HepG2 (cell line): Measurements from ENCODE around the gene ICE2. TPM values are rescaled to one million over a fixed set of nuclear protein-coding genes. Genes with fewer than 3 reads are reported as not detected.

Experiments
- ATF3 ChIP-seq: sonication (generic); formaldehyde crosslinking; IDR thresholded peaks from 2 replicates; pipeline ENCODE4 v1.4.0; 2020; ENCODE audit warnings: missing genetic modification reagents
- BRCA1 ChIP-seq: sonication (generic); formaldehyde crosslinking; IDR thresholded peaks from 2 replicates; pipeline ENCODE4 v1.4.0; 2020; ENCODE audit warnings: missing genetic modification reagents
- MED13 ChIP-seq: sonication (generic); formaldehyde crosslinking; IDR thresholded peaks from 2 replicates; pipeline ENCODE4 v1.5.0; 2020; ENCODE audit warnings: missing genetic modification reagents
- MLLT10 ChIP-seq: sonication (generic); formaldehyde crosslinking; IDR thresholded peaks from 2 replicates; pipeline ENCODE4 v1.4.0; 2020; ENCODE audit warnings: missing genetic modification reagents
- PAXIP1 ChIP-seq: sonication (generic); formaldehyde crosslinking; conservative IDR thresholded peaks from 2 replicates; pipeline ENCODE4 v1.4.0; 2020; ENCODE audit warnings: mild to moderate bottlenecking, missing genetic modification reagents, moderate library complexity
- PCBP2 ChIP-seq: fragments of 200-400 bp; formaldehyde crosslinking; optimal IDR thresholded peaks from 2 replicates; pipeline ENCODE3; 2018; ENCODE audit warnings: low read length, low read depth; ENCODE audit not compliant: poor library complexity, severe bottlenecking
- SOX13 ChIP-seq, 3 experiments: fragments of 450-650 bp in 1 of 3; sonication (generic) in 1 of 3; formaldehyde crosslinking in 1 of 3; IDR thresholded peaks in 2 of 3; conservative IDR thresholded peaks in 1 of 3; 2 replicates each; pipeline versions ENCODE4 v1.5.0 to v1.6.1; 2016 to 2020; ENCODE audit warnings: antibody characterized with exemption in 1 of 3, mild to moderate bottlenecking in 1 of 3, missing compliant biosample characterization in 1 of 3, missing genetic modification reagents in 1 of 3, moderate library complexity in 1 of 3
- SOX6 ChIP-seq, 2 experiments: fragments of 450-650 bp in 1 of 2; sonication (generic) in 1 of 2; formaldehyde crosslinking in 1 of 2; IDR thresholded peaks; 2 replicates each; pipeline versions ENCODE4 v1.4.0 to v1.6.1; 2017 to 2020; ENCODE audit warnings: antibody characterized with exemption in 1 of 2, mild to moderate bottlenecking in 1 of 2, missing genetic modification reagents in 1 of 2
- SYNCRIP ChIP-seq: fragments of 200-400 bp; formaldehyde crosslinking; IDR thresholded peaks from 2 replicates; pipeline ENCODE4 v1.6.1; 2018; ENCODE audit warnings: mild to moderate bottlenecking, low read depth, low read length; ENCODE audit not compliant: insufficient read depth
- TFE3 ChIP-seq: IDR thresholded peaks from 2 replicates; pipeline ENCODE4 v1.6.1; 2016
- ZBTB14 ChIP-seq: sonication (generic); formaldehyde crosslinking; IDR thresholded peaks from 2 replicates; pipeline ENCODE4 v1.4.0; 2020; ENCODE audit warnings: missing genetic modification reagents
- ZFP82 ChIP-seq: sonication (generic); formaldehyde crosslinking; IDR thresholded peaks from 2 replicates; pipeline ENCODE4 v1.5.1; 2020; ENCODE audit warnings: mild to moderate bottlenecking, missing genetic modification reagents, borderline replicate concordance
- ZKSCAN1 ChIP-seq: fragments of 150-350 bp; IDR thresholded peaks from 2 replicates; pipeline ENCODE4 v1.6.1; 2014; ENCODE audit warnings: low read length
- ZNF24 ChIP-seq: fragments of 450-650 bp; IDR thresholded peaks from 2 replicates; pipeline ENCODE4 v1.6.1; 2017; ENCODE audit warnings: antibody characterized with exemption, mild to moderate bottlenecking
- ZNF451 ChIP-seq: sonication (generic); formaldehyde crosslinking; IDR thresholded peaks from 2 replicates; pipeline ENCODE4 v1.5.0; 2020; ENCODE audit warnings: mild to moderate bottlenecking, missing genetic modification reagents
- ZNF460 ChIP-seq: sonication (generic); formaldehyde crosslinking; IDR thresholded peaks from 2 replicates; pipeline ENCODE4 v1.5.1; 2020; ENCODE audit warnings: missing genetic modification reagents, mild to moderate bottlenecking, borderline replicate concordance
- ZNF501 ChIP-seq: sonication (generic); formaldehyde crosslinking; IDR thresholded peaks from 2 replicates; pipeline ENCODE4 v1.5.1; 2020; ENCODE audit warnings: mild to moderate bottlenecking, moderate library complexity, missing genetic modification reagents
- ZNF652 ChIP-seq: IDR thresholded peaks from 2 replicates; pipeline ENCODE4 v1.6.1; 2016; ENCODE audit warnings: low read depth, borderline replicate concordance
- ZSCAN29 ChIP-seq: sonication (generic); formaldehyde crosslinking; conservative IDR thresholded peaks from 2 replicates; pipeline ENCODE4 v1.4.0; 2020; ENCODE audit warnings: mild to moderate bottlenecking, missing genetic modification reagents
- polyA plus RNA-seq, 8 experiments: library from polyadenylated mRNA; depleted of rRNA in 3 of 8; stranded (reverse) in 7 of 8; unstranded in 1 of 8; fragments of >200 nt; fragmentation: Illumina TruSeq in 4 of 8; extraction: Trizol in 4 of 8; gene quantifications; 2 replicates each; pipeline versions ENCODE4 v1.2.1 to v1.2.3, GENCODE V29; 2011 to 2016; ENCODE audit warnings: low read depth in 4 of 8, missing spikeins in 1 of 8, mixed read lengths in 1 of 8; ENCODE audit not compliant: insufficient read depth in 1 of 8
- total RNA-seq, 5 experiments: library from RNA; depleted of rRNA; stranded (reverse); fragments of >200 nt; fragmentation: Illumina TruSeq; extraction: Trizol; gene quantifications; 2 replicates each; pipeline ENCODE4 v1.2.3, GENCODE V29; 2016; ENCODE audit warnings: low read depth in 1 of 5

The ICE2 gene
- total and polyA plus RNA-seq, 2 of the 13 experiments (the other 11 are each of a cell fraction or from before 2014, with no cell fraction given) = 24.8 to 26.4 TPM

- TF ChIP-seq ATF3 (peak; percentile 81), ZNF652 (CRISPR knock-in tag) (no peak), PCBP2 (no peak), MED13 (CRISPR knock-in tag) (no peak), ZNF24 (no peak), SYNCRIP (no peak), TFE3 (CRISPR knock-in tag) (peak; percentile 96), BRCA1 (no peak), ZNF501 (CRISPR knock-in tag) (0 out of 2 replicates have a peak, but pooled peaks have one; percentile 34), ZFP82 (CRISPR knock-in tag) (no peak), SOX13 (IDR thresholded peaks at IDR 0.05) (peak; percentile 89), SOX13 (CRISPR knock-in tag; conservative IDR thresholded peaks at IDR 0.05 in 1 of 2, IDR thresholded peaks at IDR 0.05 in 1 of 2) (peak in 1 of 2 experiments; percentile 99; a peak in 2 of 4 replicates), SOX6 (IDR thresholded peaks at IDR 0.05) (no peak), SOX6 (CRISPR knock-in tag; IDR thresholded peaks at IDR 0.05) (peak; percentile 99), PAXIP1 (CRISPR knock-in tag) (peak; percentile 83), ZKSCAN1 (peak; percentile 63; the same call in 1 of the 2 replicates), ZBTB14 (no peak), ZNF460 (CRISPR knock-in tag) (no peak), MLLT10 (no peak), ZSCAN29 (CRISPR knock-in tag) (no peak), ZNF451 (CRISPR knock-in tag) (no peak)
Measured at GRCh38 chr15:60374628-60375081, 104.3 kb downstream of the ICE2 start (continued).
